Neural progenitor cell (in vitro differentiated cells): ENCODE measurements around the gene CELSR1.

ENCODE experiments used
- EZH2 ChIP-seq: fragments of 200-600 bp; sonication (generic); IDR thresholded peaks from 2 replicates; pipeline ENCODE4 v1.6.1; 2017; ENCODE audit warnings: antibody characterized with exemption, mild to moderate bottlenecking, moderate library complexity
- TF ChIP-seq, protein P1 (sequence below): fragments of 200-600 bp; sonication (generic); IDR thresholded peaks from 2 replicates; pipeline ENCODE4 v1.5.1; 2017; ENCODE audit warnings: antibody characterized with exemption, mild to moderate bottlenecking

DNA sequence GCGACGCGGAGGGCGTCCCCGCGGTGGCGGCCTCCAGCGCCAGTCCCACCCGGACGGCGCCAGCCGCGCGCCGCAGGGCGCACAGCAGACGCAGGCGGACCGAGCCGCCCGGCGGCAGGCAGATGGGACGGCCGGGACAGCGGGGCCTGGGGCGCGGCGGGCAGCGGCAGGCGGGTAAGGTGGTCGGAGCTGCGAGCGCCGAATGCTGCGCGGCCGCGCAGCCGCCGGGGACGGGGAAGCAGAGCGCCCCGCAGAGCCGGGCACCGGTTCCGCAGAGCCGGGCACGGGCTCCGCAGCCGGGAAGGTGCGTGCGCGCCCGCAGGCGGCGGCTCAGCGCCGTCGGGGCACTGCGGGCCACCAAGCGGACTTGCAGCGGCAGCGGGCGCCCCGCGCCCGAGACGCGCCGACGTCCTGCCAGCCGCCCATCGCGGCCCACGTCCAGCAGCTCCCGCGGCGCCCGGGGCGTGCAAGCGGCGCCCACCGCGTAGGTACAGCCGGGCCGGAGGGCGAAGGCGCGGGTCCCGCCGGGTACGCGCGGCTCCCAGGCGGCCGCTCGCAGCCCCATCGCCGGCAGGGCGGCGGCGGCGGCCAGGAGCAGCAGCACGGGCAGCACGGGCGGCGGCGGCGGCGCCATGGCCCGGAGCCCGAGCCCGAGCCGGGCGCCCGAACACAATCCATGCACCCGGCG, 739 bp downstream of the CELSR1 start:
- TF ChIP-seq, protein P1, sequence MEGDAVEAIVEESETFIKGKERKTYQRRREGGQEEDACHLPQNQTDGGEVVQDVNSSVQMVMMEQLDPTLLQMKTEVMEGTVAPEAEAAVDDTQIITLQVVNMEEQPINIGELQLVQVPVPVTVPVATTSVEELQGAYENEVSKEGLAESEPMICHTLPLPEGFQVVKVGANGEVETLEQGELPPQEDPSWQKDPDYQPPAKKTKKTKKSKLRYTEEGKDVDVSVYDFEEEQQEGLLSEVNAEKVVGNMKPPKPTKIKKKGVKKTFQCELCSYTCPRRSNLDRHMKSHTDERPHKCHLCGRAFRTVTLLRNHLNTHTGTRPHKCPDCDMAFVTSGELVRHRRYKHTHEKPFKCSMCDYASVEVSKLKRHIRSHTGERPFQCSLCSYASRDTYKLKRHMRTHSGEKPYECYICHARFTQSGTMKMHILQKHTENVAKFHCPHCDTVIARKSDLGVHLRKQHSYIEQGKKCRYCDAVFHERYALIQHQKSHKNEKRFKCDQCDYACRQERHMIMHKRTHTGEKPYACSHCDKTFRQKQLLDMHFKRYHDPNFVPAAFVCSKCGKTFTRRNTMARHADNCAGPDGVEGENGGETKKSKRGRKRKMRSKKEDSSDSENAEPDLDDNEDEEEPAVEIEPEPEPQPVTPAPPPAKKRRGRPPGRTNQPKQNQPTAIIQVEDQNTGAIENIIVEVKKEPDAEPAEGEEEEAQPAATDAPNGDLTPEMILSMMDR, result no peak
- TF ChIP-seq EZH2, result no peak
